GM13976 (cell line): ENCODE data around the gene TOPBP1.
"Not testable (repeated sequence)": the region's sequence is repeated elsewhere in the genome, so short reads cannot be mapped to it uniquely, and the experiment has no call there.

Experiments used
- DNase-seq: peaks from one replicate; pipeline ENCODE4 v3.0.0; 2012; ENCODE audit warnings: low spot score
- CTCF ChIP-seq: IDR thresholded peaks from 2 replicates; pipeline ENCODE4 v1.5.1; 2012; ENCODE audit warnings: borderline replicate concordance, mild to moderate bottlenecking; ENCODE audit not compliant: insufficient read depth; ENCODE audit errors: extremely low read depth, missing control alignments, control extremely low read depth
- in situ Hi-C: fragments of 300-500 bp; cut with MboI; formaldehyde crosslinking; loops from one replicate; pipeline ENCODE4 v1.12.0; 2022; ENCODE audit warnings: low sequenced_read_pairs, mixed read lengths, inconsistent platforms; ENCODE audit not compliant: unreplicated experiment

TOPBP1 gene

DNA sequence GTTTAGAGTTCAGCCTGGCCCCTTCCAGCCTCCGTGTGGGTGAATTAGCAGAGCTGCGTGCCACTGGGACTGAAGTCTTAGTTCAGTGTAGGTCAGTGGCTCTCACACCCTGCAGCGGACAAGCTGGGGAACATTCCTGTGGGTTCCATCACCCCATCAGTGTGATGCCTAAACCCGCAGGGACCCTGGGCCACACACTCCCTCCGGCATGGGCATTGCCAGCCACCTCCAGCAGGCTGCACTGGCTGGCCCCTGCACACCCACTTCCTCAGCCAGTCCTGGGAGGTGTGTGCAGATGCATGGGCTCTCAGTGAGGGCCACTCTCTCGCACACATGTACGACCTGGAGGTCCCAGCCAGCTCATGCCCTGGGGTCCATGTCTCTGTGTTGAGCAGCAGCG, 32.1 kb upstream of the TOPBP1 start:
- no peak for TF ChIP-seq CTCF
- in situ Hi-C loops: no loop called here
- DNase-seq: no peak

GRCh38 chr3:133692759-133693158, 31.0 kb upstream of the TOPBP1 start:
- no peak for TF ChIP-seq CTCF
- no peak for DNase-seq
- in situ Hi-C loops: no loop called here

DNA sequence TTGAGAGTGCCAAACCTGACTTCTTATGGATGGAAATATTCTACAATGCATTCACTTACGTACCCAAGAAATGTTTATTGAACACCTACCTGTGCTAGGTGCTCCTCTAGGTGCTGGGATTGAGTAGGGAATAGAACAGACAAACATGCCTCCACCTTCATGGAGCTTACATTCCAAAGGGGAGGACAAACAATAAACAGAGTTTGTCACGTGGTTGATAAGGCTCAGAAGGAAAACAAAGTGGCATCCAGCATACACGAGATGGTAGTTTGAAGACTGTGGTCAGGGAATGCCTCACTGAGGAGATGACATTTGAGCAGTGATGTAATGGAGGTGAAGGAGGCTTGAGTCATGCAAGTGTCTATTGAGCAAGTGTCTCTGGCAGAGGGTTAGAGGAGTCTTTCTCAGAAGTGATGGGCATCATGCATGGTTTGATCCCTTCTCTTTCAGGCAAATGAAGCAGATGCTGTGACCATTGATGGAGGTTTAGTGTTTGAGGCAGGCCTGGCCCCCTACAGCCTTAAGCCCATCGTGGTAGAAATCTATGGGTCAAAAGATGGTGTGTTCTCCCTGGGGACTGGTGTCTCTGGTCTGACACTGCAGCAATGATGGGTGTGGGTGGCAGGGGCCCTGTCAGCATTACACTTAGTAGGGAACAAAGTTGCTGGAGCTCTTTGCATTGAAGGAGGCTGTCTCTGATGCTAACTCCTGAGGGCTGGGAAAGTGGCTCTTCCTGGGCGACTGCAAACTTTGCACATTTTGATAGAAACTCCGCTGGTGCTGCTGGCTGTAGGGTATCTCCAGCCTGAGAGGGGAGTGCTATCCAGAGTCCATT, 29.7 kb upstream of the TOPBP1 start:
- in situ Hi-C loops: no loop called here
- DNase-seq: no peak
- TF ChIP-seq CTCF: no peak

- in situ Hi-C loops, DNase-seq: not testable (repeated sequence)
Observed at GRCh38 chr3:133677993-133678392, 16.3 kb upstream of the TOPBP1 start.

DNA sequence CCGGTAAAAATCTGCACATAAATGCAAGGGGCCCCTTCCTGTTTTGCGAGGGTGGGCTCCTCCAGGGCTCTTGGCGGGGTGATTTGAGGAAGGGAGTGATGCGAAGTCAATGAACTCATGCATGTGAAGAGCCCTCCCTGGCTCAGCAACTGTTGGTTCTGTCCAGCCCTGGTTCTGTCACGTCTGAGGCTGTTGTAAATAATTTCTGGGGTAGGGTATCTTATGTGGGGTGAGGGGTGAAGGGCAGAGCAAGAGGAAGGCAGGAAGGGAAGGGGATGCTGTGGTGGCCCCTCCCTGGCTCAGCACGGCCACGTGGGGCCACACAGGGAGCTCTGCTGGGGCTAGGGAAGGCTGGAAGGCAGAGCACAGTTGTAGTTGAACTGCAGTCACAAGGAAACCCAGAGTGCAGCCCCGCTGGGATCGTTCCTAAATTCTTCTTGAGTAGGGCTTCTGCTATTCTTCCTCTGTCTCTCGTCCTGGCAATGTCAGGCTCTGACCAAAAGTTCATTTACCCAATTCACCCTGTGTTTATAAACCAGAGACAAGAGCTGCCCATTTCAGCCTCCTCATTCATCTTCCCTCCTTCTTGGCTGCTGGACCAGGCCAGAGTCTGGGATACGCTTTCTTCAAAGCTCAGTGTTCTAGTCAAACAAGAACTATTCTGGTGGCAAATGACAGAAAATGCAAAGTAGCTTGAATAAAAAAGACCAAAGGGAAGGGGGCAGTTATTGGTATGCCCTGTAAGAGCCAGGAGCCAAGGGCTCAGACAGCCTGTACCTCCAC, 14.8 kb upstream of the TOPBP1 start:
- DNase-seq: no peak
- TF ChIP-seq CTCF: no peak
- in situ Hi-C loops: no loop called here

DNA sequence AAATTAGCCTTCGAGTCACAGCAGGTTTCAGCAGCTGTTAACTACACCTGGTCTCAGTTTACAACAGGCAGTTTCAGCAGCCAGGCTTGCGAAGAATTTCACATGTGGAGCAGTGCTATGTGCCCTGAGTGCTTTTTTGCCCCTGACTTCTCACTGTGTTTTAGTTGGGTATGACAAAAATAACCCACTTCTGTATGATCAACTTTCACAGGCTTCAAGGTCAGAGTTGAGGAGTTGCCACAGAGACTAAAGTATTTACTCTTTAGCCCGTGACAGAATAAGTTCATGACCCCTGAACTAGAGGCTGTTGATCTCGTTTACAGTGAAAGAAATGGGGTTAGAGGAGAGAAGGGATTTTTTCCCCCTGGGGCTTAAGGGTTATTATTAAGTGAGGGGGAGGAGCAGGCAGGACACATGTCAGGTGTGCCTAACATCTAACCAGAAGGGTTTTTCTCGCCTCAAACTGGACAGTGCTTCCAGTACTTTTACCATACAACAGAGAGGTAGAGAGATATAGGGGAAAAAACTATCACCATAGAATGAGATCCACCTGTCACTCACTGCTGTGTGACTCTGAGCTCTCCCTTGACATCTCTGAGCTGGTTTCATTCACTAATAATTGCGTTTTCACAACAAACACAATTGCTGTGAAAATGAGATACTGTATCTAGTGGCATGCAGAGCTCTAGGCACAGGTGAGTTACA, 14.0 kb upstream of the TOPBP1 start:
- no peak for TF ChIP-seq CTCF
- in situ Hi-C loops: no loop called here
- no peak for DNase-seq
